Vagina (tissue), 2 donors: ENCODE measurements around the gene LRRN2. TPM values are rescaled to one million over a fixed set of nuclear protein-coding genes. Genes with fewer than 3 reads are reported as not detected.

Source experiments
- DNase-seq, 2 donors: peaks; one replicate each; pipeline ENCODE4 v3.0.0-alpha.2; 2017; ENCODE audit errors: extremely low spot score in 2 of 2
- H3K27ac ChIP-seq: fragments of 200-600 bp; sonication (generic); one replicate; pipeline ENCODE4 v1.5.1; 2019
- H3K27me3 ChIP-seq: fragments of 200-600 bp; sonication (generic); one replicate; pipeline ENCODE4 v1.5.1; 2019
- H3K36me3 ChIP-seq, 2 donors: fragments of 200-600 bp; sonication (generic); one replicate each; pipeline ENCODE4 v1.5.1; 2017 to 2019
- H3K4me1 ChIP-seq: fragments of 200-600 bp; sonication (generic); one replicate; pipeline ENCODE4 v1.5.1; 2019
- H3K4me3 ChIP-seq, 2 donors: fragments of 200-600 bp; sonication (generic); 1 replicate in 1 of 2; 2 replicates in 1 of 2; pipeline ENCODE4 v1.5.1; 2016 to 2019
- H3K9me3 ChIP-seq: fragments of 200-600 bp; sonication (generic); one replicate; pipeline ENCODE4 v1.5.1; 2019
- CTCF ChIP-seq, 3 experiments: fragments of 450-650 bp in 2 of 3; fragments of 200-600 bp in 1 of 3; sonication (generic) in 1 of 3; IDR thresholded peaks; one replicate each; pipeline ENCODE4 v1.5.1; 2017 to 2019; ENCODE audit warnings: antibody characterized with exemption in 3 of 3, mild to moderate bottlenecking in 2 of 3, moderate library complexity in 2 of 3
- POLR2A ChIP-seq, 2 donors: fragments of 450-650 bp; IDR thresholded peaks; one replicate each; pipeline ENCODE4 v1.6.1; 2017; ENCODE audit warnings: antibody characterized with exemption in 2 of 2, mild to moderate bottlenecking in 2 of 2, moderate library complexity in 2 of 2
- POLR2AphosphoS5 ChIP-seq, 2 donors: sonication (generic); formaldehyde crosslinking; IDR thresholded peaks; one replicate each; pipeline ENCODE4 v1.9.0; 2017; ENCODE audit warnings: antibody characterized with exemption in 2 of 2, mild to moderate bottlenecking in 2 of 2, low read depth in 1 of 2; ENCODE audit not compliant: insufficient read depth in 1 of 2
- intact Hi-C: fragments of 100-400 bp; cut with DNase I; formaldehyde crosslinking; loops from one replicate; pipeline ENCODE4 v1.15.1; 2023
- total RNA-seq: library from RNA; depleted of rRNA; stranded (reverse); fragments of >200 nt; gene quantifications from one replicate; pipeline ENCODE4 v1.2.3, GENCODE V29; 2016

LRRN2 gene
- total RNA-seq, 1 donor from 2014 or later = 3.4 TPM

DNA sequence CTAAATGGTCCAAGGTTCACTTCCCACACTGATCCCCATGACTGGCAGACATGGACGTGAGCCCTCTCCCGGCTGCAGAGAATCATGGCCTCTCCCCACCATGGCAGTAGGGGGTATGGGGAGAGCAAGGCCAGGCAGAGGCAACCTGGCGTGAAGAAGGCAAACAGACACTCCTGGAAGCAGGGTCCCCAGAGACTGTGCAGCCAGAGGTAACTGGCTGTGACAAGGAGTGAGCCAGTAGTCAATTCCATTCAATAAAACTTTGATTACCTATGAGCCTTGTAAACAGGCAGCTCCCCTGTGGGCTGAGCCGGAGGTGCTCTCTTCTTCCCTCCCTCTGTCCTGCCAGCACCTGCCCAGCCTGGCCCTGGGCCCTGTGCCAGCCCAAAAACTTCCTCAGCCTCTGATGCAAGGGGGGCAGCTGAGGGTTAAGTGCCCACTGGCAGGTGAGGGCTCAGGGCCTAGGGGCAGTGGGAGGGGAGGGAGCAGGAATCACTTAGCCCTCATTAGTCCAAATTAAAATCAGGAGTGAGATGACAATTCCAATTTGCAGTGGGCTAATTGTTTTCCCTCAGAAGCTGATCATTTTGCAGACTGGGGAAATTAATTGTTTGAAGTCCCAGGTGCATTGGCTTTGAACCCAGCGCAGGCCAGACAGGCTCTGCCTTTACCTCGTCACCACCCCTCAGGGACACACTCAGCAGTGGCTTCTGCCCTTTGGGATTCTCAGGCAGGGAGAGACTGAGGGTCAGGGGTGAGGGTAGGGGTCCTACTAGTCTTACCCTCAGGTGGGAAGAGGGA, 35.6 kb downstream of the LRRN2 start:
- Histone ChIP-seq H3K9me3 (no peaks in the 10 kb centered on the region), H3K4me3 (no peak overlapping the region), H3K4me1 (peaks cover 2% of the 10 kb centered on the region), H3K36me3 (no peaks in the 10 kb centered on the region), H3K27me3 (no peaks in the 10 kb centered on the region), H3K27ac (no peak overlapping the region)
- TF ChIP-seq POLR2AphosphoS5 (IDR thresholded peaks at IDR 0.05; ENCODE audit: insufficient read depth in 1 of 2, low read depth in 1 of 2) (no peak), POLR2A (IDR thresholded peaks at IDR 0.05) (no peak), CTCF (IDR thresholded peaks at IDR 0.05) (no peak)
- no peak for DNase-seq
- intact Hi-C loops = no loop called here

GRCh38 chr1:204648576-204648975, 37.0 kb downstream of the LRRN2 start:
- intact Hi-C loops = no loop called here
- no peak for DNase-seq
- H3K4me3 ChIP-seq = no peak overlapping the region
- no peak overlapping the region for H3K27ac ChIP-seq
- H3K4me1 ChIP-seq = peaks cover 7% of the 10 kb centered on the region
- H3K9me3 ChIP-seq = no peaks in the 10 kb centered on the region
- no peak for TF ChIP-seq POLR2A (IDR thresholded peaks at IDR 0.05)
- TF ChIP-seq CTCF (IDR thresholded peaks at IDR 0.05) = no peak
- TF ChIP-seq POLR2AphosphoS5 (IDR thresholded peaks at IDR 0.05; ENCODE audit: insufficient read depth in 1 of 2, low read depth in 1 of 2) = no peak
- H3K36me3 ChIP-seq = no peaks in the 10 kb centered on the region
- H3K27me3 ChIP-seq = no peaks in the 10 kb centered on the region

GRCh38 chr1:204647805-204648153, 37.8 kb downstream of the LRRN2 start:
- H3K27ac ChIP-seq = no peak overlapping the region
- H3K4me1 ChIP-seq = peaks cover 7% of the 10 kb centered on the region
- intact Hi-C loops = no loop called here
- TF ChIP-seq POLR2AphosphoS5 (IDR thresholded peaks at IDR 0.05; ENCODE audit: insufficient read depth in 1 of 2, low read depth in 1 of 2) = no peak
- no peak for TF ChIP-seq POLR2A (IDR thresholded peaks at IDR 0.05)
- no peak for TF ChIP-seq CTCF (IDR thresholded peaks at IDR 0.05)
- H3K36me3 ChIP-seq = no peaks in the 10 kb centered on the region
- DNase-seq = no peak
- no peaks in the 10 kb centered on the region for H3K27me3 ChIP-seq
- H3K4me3 ChIP-seq = no peak overlapping the region
- H3K9me3 ChIP-seq = no peaks in the 10 kb centered on the region

DNA sequence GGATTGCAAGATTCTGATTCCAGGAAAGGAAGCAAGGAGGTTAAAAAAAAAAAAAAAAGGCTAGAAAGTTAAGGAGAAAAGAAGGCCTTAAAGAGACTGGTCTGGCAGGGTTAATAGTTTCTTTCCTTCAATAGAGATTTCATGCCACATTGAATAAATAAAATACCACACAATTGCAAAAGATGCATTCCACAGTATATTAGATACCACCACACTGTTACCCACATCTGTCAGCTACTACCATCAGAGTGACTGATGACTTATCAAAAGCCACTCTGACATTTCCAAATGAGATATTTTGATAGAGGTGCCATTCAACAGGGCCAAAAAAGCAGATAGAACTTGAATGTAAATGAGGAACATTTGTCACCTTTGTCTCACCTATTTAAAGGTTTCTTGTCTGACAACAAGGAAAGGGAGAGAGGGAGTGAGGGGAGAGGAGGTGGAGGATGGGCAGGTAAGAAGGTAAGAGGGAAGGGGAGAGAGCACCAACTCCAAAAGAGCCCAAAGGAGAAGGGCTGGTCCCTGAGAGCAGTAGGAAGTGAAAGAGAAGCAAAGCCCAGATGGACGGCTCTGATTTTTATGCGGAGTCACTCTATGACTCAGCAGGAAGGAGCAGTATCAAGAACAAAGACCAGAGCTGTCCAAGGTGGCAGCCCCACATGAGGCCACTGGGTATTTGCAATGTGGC, 38.3 kb downstream of the LRRN2 start:
- Histone ChIP-seq H3K27ac (no peak overlapping the region), H3K27me3 (no peaks in the 10 kb centered on the region), H3K4me3 (no peak overlapping the region), H3K4me1 (peaks cover 7% of the 10 kb centered on the region), H3K9me3 (no peaks in the 10 kb centered on the region), H3K36me3 (no peaks in the 10 kb centered on the region)
- DNase-seq = no peak
- no peak for TF ChIP-seq POLR2A (IDR thresholded peaks at IDR 0.05)
- no peak for TF ChIP-seq POLR2AphosphoS5 (IDR thresholded peaks at IDR 0.05; ENCODE audit: insufficient read depth in 1 of 2, low read depth in 1 of 2)
- TF ChIP-seq CTCF (IDR thresholded peaks at IDR 0.05) = no peak
- intact Hi-C loops = no loop called here

DNA sequence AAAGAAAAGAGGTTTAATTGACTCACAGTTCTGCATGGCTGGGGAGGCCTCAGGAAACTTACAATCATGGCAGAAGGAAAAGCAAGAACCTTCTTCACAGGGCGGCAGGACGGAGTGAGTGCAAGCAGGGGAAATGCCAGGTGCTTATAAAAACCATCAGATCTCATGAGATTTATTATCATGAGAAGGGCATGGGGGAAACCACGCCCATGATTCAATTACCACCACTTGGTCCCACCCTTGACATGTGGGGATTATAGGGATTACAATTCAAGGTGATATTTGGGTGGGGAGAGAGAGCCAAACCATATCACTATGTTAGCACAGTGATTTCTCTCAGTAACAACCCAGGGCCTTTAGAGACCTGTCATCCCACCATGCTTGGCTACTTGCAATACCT, 39.9 kb downstream of the LRRN2 start:
- Histone ChIP-seq H3K36me3 (no peaks in the 10 kb centered on the region), H3K27ac (no peak overlapping the region), H3K27me3 (no peaks in the 10 kb centered on the region), H3K4me3 (no peak overlapping the region), H3K4me1 (peaks cover 7% of the 10 kb centered on the region), H3K9me3 (no peaks in the 10 kb centered on the region)
- no peak for DNase-seq
- intact Hi-C loops = no loop called here
- TF ChIP-seq POLR2A (IDR thresholded peaks at IDR 0.05) (no peak), POLR2AphosphoS5 (IDR thresholded peaks at IDR 0.05; ENCODE audit: insufficient read depth in 1 of 2, low read depth in 1 of 2) (no peak), CTCF (IDR thresholded peaks at IDR 0.05) (no peak)
